Gastrocnemius medialis (tissue), 4 donors: Measurements from ENCODE around the gene SYCP3. TPM values are rescaled to one million over a fixed set of nuclear protein-coding genes. Genes with fewer than 3 reads are reported as not detected.

Experiments
- ATAC-seq, 2 donors: fragments of 150-250 bp; one replicate each; pipeline ENCODE4 v1.9.1; 2016
- DNase-seq, 2 donors: peaks; one replicate each; pipeline ENCODE4 v3.0.0-alpha.2; 2019
- H3K27ac ChIP-seq, 4 donors: fragments of 200-600 bp; sonication (generic); 1 replicate in 1 of 4; 2 replicates in 3 of 4; pipeline ENCODE4 v1.5.1; 2016 to 2018; ENCODE audit warnings: mild to moderate bottlenecking in 2 of 4, moderate library complexity in 1 of 4
- H3K27me3 ChIP-seq, 3 donors: fragments of 200-600 bp; sonication (generic) in 2 of 3; 1 replicate in 1 of 3; 2 replicates in 2 of 3; pipeline versions ENCODE4 v1.5.1 to v1.6.0; 2016 to 2019; ENCODE audit warnings: mild to moderate bottlenecking in 1 of 3, moderate library complexity in 1 of 3
- H3K36me3 ChIP-seq, 2 donors: fragments of 200-600 bp; sonication (generic) in 1 of 2; one replicate each; pipeline ENCODE4 v1.5.1; 2017 to 2018
- H3K4me1 ChIP-seq, 2 donors: fragments of 200-600 bp; sonication (generic) in 1 of 2; one replicate each; pipeline ENCODE4 v1.5.1; 2016 to 2017; ENCODE audit warnings: mild to moderate bottlenecking in 2 of 2
- H3K4me3 ChIP-seq, 4 donors: fragments of 200-600 bp; sonication (generic) in 3 of 4; 1 replicate in 1 of 4; 2 replicates in 3 of 4; pipeline ENCODE4 v1.5.1; 2016 to 2019; ENCODE audit warnings: mild to moderate bottlenecking in 2 of 4
- H3K9me3 ChIP-seq, 3 donors: fragments of 200-600 bp; sonication (generic) in 2 of 3; 1 replicate in 1 of 3; 2 replicates in 2 of 3; pipeline ENCODE4 v1.5.1; 2016 to 2019
- CTCF ChIP-seq, 5 experiments: fragments of 450-650 bp in 3 of 5; fragments of 200-600 bp in 2 of 5; sonication (generic) in 2 of 5; IDR thresholded peaks in 4 of 5; conservative IDR thresholded peaks in 1 of 5; 1 replicate in 4 of 5; 2 replicates in 1 of 5; pipeline ENCODE4 v1.5.1; 2016 to 2019; ENCODE audit warnings: antibody characterized with exemption in 5 of 5, mild to moderate bottlenecking in 3 of 5, moderate library complexity in 3 of 5
- POLR2A ChIP-seq, 2 donors: fragments of 450-650 bp; IDR thresholded peaks; one replicate each; pipeline ENCODE4 v1.6.1; 2017; ENCODE audit warnings: antibody characterized with exemption in 2 of 2, mild to moderate bottlenecking in 2 of 2, moderate library complexity in 2 of 2
- in situ Hi-C, 4 donors: fragments of 200-750 bp; cut with MboI; loops; one replicate each; pipeline versions ENCODE4 v1.15.0 to v1.8.0; 2017; ENCODE audit warnings: low sequenced_read_pairs in 4 of 4
- intact Hi-C: fragments of 100-400 bp; cut with DNase I; formaldehyde crosslinking; loops from one replicate; pipeline ENCODE4 v1.15.1; 2023; ENCODE audit warnings: low total_unique reads
- total RNA-seq, 4 donors: library from RNA; depleted of rRNA; stranded (reverse); fragments of >200 nt; gene quantifications; one replicate each; pipeline versions ENCODE4 v1.1.0 to v1.2.3, GENCODE V29; 2016

The SYCP3 gene
- total RNA-seq, 4 donors from 2014 or later, result 0.66 TPM; not detected in 3

- no peak for TF ChIP-seq POLR2A (IDR thresholded peaks at IDR 0.05)
- TF ChIP-seq CTCF (IDR thresholded peaks at IDR 0.05 in 4 of 5, conservative IDR thresholded peaks at IDR 0.05 in 1 of 5), result no peak
- no peaks in the 10 kb centered on the region for H3K9me3 ChIP-seq
- no peak for DNase-seq
- H3K4me1 ChIP-seq, result no peaks in the 10 kb centered on the region
- in situ Hi-C loops, result loop anchor here in 1 of 4 donors (25.0 kb wide), 1 partner anchor 337 kb away; the partner anchor contains the start of gene ARL1
- H3K36me3 ChIP-seq, result peaks cover 0 to 64% of the 10 kb centered on the region in 2 donors
- no peak for ATAC-seq
- intact Hi-C loops, result loop anchor here (10.0 kb wide), 1 partner anchor 75 kb away; no protein-coding TSS in a partner anchor
- H3K4me3 ChIP-seq, result no peak overlapping the region
- no peaks in the 10 kb centered on the region for H3K27me3 ChIP-seq
- no peak overlapping the region for H3K27ac ChIP-seq
Observed at GRCh38 chr12:101749657-101750056, 10.4 kb upstream of the SYCP3 start.

DNA sequence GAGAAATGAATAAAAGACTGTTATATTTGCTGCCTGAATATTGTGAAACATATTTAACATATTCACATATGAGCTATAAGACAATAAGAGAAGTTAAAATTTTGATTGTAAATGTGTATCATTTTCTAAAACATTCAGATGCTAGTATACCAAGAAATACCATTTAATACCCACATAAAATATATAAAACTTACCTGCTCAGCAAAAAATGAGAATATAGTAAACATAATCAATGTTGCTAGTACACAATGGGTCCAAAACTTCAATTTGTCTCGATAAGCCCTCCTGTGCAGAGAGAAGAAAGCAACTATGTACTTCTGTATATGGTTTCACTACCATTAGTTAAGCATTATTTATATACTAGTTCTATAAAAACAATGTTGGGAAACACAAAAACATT, 9.6 kb upstream of the SYCP3 start:
- H3K9me3 ChIP-seq, result no peaks in the 10 kb centered on the region
- TF ChIP-seq CTCF (IDR thresholded peaks at IDR 0.05 in 4 of 5, conservative IDR thresholded peaks at IDR 0.05 in 1 of 5) (no peak), POLR2A (IDR thresholded peaks at IDR 0.05) (no peak)
- no peak for ATAC-seq
- no peak overlapping the region for H3K27ac ChIP-seq
- in situ Hi-C loops, result no loop called here
- H3K27me3 ChIP-seq, result no peaks in the 10 kb centered on the region
- no peak overlapping the region for H3K4me3 ChIP-seq
- H3K4me1 ChIP-seq, result no peaks in the 10 kb centered on the region
- intact Hi-C loops, result no loop called here
- DNase-seq, result no peak
- peaks cover 0 to 65% of the 10 kb centered on the region in 2 donors for H3K36me3 ChIP-seq

GRCh38 chr12:101747697-101748096, 8.4 kb upstream of the SYCP3 start:
- in situ Hi-C loops, result no loop called here
- peaks cover 0 to 60% of the 10 kb centered on the region in 2 donors for H3K36me3 ChIP-seq
- TF ChIP-seq CTCF (IDR thresholded peaks at IDR 0.05 in 4 of 5, conservative IDR thresholded peaks at IDR 0.05 in 1 of 5) (no peak), POLR2A (IDR thresholded peaks at IDR 0.05) (no peak)
- DNase-seq (no peak), ATAC-seq (no peak)
- no peak overlapping the region for H3K4me3 ChIP-seq
- H3K4me1 ChIP-seq, result no peaks in the 10 kb centered on the region
- H3K27ac ChIP-seq, result no peak overlapping the region
- no peaks in the 10 kb centered on the region for H3K27me3 ChIP-seq
- intact Hi-C loops, result no loop called here
- no peaks in the 10 kb centered on the region for H3K9me3 ChIP-seq

DNA sequence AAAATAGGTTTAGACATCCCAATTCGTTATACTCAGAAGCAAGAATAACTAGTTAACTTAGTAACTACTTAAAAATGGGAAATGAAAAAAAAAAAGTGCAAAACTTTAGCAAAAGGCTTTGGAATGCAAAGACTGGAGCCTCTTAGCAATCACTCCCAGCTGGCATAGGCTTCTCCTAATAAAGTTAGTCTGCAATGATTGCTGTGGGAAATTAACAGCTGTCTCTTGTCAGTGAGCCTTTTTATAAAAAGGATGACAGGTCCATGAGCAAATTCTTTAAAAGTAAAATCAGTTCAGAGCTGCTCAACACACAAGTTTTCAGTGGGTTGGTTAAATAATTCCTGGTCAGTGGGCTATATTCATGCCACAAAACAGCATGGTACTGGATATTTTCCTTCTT, 7.4 kb upstream of the SYCP3 start:
- no peak overlapping the region for H3K4me3 ChIP-seq
- DNase-seq, result no peak
- H3K27ac ChIP-seq, result no peak overlapping the region
- intact Hi-C loops (no loop called here), in situ Hi-C loops (no loop called here)
- H3K4me1 ChIP-seq, result no peaks in the 10 kb centered on the region
- TF ChIP-seq POLR2A (IDR thresholded peaks at IDR 0.05), result no peak
- TF ChIP-seq CTCF (IDR thresholded peaks at IDR 0.05 in 4 of 5, conservative IDR thresholded peaks at IDR 0.05 in 1 of 5), result no peak
- ATAC-seq, result no peak
- no peaks in the 10 kb centered on the region for H3K9me3 ChIP-seq
- no peaks in the 10 kb centered on the region for H3K27me3 ChIP-seq
- peaks cover 0 to 53% of the 10 kb centered on the region in 2 donors for H3K36me3 ChIP-seq

DNA sequence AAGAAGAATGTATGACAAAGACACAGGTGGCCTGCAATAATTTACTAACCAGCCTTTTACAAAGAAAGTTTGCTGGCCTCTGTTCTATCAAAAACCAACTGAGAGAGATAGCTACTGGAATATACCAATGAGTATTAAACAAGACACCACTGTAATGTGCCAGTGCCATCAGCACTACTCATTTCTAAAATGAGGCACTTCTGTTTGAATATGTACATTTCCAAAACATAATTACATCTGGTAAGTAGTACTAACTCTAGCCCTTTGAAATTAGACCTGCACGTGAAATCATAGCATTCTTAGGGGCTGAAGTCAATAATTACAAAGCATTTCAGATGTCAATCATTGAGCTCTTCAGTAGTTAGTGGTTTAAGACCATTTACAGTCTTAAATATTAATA, 6.9 kb upstream of the SYCP3 start:
- in situ Hi-C loops, result no loop called here

More for the DNA sequence above, 6.9 kb upstream of the SYCP3 start:
- Histone ChIP-seq H3K4me1 (no peaks in the 10 kb centered on the region), H3K9me3 (no peaks in the 10 kb centered on the region), H3K36me3 (peaks cover 0 to 53% of the 10 kb centered on the region in 2 donors), H3K27me3 (no peaks in the 10 kb centered on the region), H3K4me3 (no peak overlapping the region), H3K27ac (no peak overlapping the region)
- intact Hi-C loops, result no loop called here
- TF ChIP-seq POLR2A (IDR thresholded peaks at IDR 0.05) (no peak), CTCF (IDR thresholded peaks at IDR 0.05 in 4 of 5, conservative IDR thresholded peaks at IDR 0.05 in 1 of 5) (no peak)
- no peak for DNase-seq
- ATAC-seq, result no peak
